ENCODE measurements around the gene MRPS34.
"Not testable (repeated sequence)": the region's sequence is repeated elsewhere in the genome, so short reads cannot be mapped to it uniquely, and the experiment has no call there.

MRPS34 gene

DNA sequence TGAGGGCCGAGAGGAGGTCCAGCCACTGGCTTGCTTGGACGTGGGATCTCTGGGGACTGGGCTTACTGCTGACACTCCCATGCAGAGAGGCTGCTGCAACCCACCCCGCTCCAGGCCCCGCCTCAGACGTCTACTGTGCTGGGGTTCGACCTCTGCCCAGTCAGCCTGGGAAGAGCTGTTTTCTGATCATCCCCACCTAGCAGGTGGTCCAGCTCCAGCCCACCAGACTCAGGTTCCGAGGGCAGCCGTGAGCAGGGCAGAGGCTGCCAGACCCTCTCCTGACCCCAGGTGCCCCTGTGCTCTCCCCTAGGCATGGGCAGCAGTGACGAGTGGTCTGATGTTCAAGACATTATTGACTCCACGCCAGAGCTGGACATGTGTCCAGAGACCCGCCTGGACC lies 25.0 kb downstream of the MRPS34 start:
- DNase-seq: no peak

DNA sequence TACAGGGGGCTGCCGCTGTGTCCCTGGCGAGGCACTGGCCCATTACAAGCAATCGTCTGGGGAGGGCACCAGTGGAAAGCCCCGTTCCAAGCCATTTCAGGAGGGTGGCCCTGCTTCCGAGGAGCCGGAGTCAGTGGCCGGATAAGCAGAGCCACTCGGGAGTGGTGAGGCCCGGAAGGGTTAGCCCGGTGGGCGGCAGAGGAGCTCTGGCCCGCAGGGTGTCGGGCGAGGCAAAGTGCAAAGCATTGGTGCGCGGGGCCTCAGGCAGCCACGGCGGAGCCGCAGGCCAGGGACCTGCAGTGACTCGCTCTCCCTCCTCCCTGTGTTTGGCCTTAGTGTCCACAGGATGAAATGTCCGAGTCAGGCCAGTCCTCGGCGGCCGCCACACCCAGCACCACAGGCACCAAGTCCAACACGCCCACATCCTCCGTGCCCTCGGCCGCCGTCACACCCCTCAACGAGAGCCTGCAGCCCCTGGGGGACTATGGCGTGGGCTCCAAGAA lies 26.2 kb downstream of the MRPS34 start:
- no peak for DNase-seq

DNA sequence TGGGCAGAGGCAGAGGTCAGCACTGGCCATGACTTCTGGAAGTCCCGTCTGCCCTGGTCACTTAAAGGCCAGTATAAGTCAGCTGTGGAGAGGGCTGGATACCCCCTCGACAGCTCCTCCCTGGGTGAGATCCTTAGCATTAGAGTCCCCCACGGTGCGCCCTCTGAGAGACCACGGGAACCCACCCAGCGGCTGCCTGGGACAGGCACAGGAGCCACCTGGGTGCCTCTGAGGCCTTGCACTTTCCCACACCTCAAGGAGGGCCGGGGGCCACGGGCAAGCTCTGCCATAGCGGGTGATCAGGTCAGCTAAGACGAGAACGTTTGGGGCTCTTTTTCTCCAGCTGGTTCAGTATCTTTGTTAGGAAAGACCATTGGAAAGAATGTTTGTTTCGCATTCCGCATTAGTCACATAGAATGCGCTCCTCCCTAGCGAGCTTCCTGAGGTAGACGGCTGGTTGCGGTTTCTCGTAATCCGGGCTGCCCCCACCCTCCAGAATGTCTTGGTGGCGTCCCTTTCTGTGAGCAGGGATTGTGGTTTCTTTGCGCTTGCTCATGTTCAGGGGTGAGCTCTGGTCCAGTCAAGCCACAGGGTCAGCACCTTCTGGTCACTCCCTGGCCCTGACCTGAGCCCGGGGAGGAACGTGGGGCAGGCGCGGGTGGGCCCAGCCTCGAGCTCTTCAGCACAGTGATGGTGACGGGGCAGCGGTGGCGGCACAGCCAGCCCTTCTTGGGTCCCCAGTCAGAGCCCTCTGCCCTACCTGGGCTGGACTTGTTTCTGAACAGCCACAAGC lies 26.8 kb downstream of the MRPS34 start:
- no peak for DNase-seq

DNA sequence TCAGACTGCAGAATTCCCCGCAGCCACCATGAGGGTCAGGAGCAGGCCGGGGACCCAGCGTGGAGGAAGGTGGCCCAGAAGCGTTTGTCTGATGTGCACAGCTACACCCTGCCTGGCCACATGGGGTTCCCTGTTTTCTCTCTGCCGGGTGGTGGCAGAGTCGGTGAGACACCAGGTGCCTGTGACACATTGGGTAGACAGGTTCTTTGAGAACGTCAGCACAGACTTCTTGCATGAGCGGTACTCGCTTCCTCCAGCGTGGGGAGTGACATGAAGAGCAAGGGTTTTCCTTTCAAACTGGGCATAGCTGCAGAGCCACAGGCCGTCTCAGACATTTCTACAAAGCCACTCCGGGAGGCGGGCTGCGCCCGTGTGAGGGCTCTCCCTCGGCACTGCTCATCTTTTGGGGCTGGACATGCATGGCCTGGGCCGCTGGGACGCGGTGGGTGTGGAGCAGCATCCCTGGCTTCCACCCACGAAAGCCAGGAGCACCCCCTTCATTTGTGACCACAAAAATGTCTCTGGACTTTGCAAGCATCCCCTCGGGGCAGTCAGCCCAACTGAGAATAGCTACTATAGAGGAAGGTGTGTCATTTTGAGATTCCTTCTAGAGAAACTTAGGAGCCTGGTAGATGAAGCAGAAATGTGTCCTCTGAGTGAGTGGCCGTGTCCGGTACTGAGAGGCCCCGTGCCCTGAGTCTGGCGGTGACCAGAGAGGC lies 27.6 kb downstream of the MRPS34 start:
- DNase-seq: no peak

DNA sequence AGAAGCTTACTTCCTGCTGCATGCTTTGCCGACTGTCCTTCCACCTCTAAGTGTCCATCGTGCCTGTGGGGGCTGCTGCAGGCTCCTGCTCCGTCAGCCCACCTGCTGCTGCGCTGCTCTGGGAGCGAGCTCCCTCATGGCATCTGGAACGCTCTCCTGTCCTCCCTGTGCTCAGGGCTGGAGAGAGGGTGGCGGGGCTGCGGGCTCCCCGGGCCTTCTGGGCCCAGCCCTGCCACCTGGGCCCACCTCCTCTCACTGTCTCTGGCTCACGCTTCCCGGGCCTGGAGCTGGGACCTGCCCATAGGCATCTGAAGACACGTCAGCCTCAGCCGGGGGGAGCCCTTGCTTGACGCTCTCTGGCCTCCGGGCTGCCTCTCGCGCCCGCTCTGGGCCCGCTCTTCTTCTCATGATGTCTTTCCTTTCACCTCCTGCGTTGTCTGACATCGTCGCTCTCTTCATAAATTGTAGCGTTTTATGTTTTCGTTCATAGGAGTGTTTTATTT lies 28.5 kb downstream of the MRPS34 start:
- DNase-seq: no peak

DNA sequence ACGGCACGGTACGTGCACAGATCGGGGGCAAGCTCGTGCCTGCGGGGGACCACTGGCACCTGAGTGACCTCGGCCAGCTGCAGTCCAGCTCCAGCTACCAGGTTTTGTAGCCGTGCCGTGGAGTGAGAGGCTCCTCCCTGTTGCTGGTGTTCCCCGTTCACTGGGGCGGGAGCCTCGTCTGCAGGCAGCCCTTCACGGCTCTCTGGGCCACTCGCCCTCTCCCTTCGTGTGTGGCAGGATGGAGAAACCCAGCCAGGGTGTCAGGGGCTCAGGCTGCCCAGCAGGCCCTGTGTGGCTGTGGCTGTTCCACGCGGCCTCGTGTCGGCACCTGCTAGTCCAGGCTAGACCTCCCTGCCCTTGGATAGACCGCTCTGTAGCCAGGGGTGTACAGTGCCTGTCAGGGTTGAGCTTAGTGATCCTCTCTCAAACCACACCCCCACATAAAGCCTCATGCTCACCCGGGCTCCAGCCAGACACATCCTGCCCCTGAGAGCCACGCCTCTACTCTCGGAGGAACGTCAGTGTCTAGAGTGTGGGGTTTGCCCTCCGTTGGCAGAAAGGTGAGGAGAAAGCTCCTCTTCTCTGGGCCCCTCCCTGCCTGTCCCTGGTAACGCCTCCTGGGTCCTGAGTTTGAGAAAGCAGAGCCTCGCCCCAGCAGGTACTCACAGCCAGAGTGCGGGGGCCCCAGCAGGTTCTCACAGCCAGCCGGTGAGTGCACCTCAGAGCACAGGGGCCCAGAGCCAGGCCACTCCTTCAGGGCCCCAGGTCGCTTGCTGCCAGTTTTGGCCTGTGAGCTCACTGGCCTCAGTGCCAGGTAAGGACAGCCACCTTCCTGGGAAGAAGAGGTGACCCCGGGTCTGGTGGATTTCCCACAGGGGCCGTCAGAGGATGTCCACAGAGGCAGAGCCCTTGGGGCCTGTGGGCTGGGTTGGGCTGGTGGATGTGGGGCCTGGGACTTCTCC lies 29.3 kb downstream of the MRPS34 start:
- DNase-seq: no peak

DNA sequence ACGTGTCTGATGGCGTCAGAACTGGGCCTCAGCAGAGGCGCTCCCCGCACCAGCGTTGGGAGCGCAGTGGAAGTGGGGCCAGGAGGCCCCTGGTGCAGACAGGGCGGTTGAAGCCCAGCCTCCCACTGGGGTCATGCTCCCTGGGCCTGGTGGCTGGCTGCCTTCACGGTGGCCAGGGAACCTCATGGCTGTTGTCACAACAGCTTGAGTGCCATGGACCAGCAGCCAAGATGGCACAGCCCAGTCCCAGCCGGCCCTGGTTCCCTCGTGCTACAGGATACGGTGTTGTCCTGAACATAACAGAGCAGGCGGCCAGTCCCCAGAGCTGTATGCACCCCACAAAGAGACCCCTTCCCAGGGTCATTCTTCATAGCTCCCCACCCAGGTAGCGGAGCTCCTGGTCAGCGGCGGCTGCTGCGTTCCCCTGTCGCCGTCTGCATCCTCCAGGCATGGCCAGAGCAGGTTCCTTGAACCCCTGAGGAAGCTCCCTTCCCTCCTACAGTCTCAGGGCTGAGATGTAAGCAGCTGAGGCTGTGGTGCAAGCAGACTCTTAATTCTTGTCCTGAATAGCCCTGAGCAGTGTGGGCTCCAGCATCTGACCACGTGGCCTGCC lies 31.3 kb downstream of the MRPS34 start:
- no peak for DNase-seq

DNA sequence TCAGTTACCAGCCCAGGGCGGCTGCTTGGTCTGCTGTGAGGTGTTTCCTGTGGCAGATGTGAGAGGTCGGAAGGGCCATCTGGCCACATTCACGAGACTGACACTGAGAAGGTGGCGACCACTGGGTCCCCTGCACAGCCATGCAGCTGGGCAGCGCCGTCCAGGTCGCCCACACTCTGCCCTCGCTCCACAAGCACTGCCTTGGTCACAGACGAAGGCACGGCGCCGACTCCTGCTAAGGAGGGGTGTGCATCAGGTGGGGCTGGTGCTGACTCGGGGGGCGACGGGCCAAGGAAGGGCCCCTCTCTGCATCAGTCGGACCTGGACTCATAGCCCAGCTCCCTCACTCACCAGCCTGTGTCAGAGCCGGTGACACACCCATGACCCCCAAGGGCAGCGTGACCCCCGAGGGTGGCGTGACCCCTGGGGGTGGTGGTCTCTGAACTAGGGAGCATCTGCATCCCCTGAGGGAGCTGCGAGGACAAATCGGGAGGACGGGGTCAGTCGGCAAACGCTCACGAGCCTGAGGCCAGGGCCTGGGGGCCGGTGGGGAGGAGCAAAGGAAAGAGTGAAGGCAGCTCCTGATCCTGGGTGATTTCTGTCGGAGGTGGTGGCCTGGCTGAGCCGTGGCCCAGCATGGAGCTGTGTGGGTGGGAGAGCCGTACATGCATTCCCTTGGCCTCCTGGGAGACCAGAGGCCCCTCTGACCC lies 32.0 kb downstream of the MRPS34 start:
- no peak for DNase-seq

DNA sequence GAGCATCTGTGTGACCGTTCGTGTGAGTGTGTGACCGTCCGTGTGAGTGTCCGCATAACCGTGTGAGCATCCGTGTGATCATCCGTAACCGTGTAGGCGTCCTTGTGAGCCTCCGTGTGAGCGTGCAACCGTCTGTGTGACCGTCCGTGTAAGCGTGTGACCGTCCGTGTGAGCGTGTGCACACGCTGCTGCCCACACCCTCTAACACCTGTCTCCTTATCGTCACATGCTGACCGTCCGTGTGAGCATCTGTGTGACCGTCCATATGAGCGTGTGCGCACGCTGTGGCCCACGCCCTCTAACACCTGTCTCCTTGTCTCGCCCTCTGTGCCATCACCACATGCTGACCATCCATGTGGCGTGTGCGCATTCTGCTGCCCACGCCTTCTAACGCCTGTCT lies 32.7 kb downstream of the MRPS34 start:
- DNase-seq: no peak

DNA sequence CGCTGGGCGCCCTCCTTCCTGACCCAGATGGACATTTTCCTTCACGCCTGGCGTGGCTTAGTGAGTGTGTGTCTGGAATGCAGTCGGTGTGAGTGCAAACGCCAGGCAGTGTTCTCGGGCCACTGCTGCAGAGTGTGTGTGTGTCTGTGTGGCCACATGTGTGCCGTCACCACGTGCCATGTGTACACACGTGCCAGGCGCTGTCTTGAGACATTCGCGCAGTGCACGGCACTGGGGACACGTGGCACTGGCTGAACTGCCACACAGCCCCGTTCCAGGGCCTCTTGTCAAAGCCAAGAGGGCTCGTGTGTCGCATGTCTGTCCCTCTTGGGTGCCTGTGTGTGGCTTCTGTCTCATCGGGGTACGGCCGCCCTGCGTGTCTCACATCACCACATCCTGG lies 38.1 kb downstream of the MRPS34 start:
- no peak for DNase-seq

DNA sequence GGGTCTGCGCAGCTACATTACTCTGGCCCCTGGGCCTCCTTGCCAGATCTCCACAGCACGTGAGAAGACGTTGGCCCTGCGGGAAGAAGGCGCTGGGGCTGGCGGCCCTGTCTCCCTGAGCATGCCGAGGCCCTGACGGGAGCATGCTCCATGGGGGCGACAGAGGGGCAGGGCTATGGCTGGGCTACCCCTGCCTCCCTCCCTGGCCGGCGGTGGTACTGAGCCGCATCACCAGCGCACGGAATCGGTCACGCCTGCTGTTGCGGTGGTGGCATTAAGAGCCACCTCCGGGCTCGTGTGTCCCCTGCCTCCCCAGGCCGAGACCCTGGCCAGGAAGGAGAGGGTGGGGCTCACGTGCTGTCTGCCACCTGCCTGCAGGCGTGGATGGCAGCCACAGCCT lies 38.8 kb downstream of the MRPS34 start:
- DNase-seq: no peak

DNA sequence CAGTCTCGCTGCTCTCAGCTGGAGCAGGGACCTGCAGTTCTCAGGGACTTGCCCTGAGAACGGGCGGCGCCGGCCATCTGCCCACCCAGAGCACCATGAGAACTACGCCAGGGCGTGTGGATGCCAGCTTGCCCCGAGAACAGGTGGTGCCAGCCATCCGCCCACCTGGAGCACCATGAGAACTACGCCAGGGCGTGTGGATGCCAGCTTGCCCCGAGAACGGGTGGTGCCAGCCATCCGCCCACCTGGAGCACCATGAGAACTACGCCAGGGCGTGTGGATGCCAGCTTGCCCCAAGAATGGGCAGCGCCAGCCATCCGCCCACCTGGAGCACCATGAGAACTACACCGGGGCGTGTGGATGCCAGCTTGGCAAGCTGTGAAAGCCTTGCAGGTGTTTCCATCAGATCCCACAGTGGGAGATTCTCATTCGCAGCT lies 40.4 kb downstream of the MRPS34 start:
- not testable (repeated sequence) for DNase-seq

DNA sequence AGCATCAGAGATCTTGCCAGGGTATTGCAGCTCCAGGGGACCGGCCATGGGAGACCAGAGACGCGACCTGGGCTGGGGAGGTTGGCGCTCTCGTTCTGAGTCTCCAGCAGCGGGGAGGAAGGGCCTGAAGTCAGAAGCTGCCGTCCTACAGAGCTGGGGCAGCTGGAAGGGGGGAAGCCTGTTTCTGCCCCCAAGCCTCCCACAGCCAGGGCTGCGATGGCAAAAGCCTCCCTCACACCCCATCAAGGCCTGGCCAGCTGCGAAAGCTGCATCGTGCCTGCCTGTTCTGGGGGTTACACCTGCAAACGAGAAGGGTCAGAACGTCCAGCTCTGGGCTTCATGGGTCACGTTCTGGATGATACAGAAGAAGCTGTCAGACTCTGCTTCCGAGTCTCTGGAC lies 40.9 kb downstream of the MRPS34 start:
- no peak for DNase-seq

DNA sequence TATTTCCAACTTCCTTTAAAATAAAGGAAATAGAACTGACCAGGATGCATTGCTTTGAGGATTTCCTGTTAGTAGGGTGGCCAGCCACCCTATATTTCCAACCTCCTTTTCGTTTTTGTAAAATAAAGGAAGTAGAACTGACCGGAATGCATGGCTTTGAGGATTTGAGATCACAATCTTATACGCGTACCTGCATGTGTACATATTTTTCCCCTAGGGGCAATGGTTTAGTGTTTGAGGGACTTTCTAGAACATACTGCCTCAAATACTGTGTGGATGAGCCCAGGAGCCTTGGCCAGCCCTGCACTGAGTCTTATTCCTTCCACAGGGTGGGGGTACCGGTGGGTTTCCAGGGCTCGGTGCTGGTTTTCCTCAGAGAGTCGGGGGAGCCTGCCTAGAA lies 41.3 kb downstream of the MRPS34 start:
- DNase-seq: no peak

DNA sequence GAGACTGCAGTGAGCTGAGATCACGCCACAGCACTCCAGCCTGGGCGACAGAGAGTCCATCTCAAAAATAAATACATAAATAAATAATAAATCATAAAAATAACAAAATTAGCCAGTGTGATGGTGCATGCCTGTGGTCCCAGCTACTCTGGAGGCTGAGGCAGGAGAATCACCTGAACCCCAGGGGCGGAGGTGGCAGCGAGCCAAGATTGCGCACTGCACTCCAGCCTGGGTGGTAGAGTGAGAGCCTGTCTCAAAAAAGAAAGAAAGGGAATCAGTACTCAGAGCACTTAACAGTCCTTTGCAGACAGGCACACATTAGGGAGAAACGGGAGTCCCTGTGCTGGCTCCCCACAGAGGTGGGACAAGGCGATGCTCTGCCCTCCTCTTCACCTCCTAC lies 41.9 kb downstream of the MRPS34 start:
- DNase-seq: no peak

DNA sequence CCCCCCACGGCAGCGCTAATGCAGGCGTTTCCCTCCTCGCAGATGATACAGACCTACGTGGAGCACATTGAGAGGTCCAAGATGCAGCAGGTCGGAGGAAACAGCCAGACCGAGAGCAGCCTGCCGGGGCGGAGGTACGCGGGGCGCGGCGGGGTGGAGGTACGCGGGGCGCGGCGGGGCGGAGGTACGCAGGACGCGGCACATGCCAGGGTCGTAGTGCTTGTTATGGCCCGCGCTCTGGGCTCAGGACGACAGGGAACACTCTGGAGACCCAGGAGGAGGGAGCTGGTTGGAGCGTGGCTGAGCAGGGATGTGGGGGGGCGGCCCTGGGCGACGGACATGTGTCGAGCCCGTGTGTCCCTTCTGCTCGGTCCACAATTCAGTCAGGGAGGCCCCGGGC lies 43.5 kb downstream of the MRPS34 start:
- DNase-seq: no peak

DNA sequence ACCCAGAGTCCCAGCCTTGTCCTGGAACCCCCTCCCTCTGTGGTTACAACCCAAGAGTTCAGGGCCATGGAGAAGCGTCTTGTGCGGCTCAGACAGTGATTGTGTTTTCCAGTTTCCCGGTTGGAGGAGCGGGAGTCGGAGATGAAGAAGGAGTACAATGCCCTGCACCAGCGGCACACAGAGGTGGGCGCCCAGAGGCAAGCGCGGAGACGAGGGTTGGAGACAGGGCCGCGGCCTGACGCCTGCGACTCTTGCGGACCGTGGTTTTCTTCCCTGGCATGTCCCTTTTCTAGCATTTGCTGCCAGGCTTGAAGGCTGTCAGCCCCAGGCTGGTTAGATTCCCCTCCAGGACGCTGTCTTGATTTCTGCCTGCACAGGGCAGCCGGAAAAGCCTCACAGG lies 43.9 kb downstream of the MRPS34 start:
- DNase-seq: no peak

DNA sequence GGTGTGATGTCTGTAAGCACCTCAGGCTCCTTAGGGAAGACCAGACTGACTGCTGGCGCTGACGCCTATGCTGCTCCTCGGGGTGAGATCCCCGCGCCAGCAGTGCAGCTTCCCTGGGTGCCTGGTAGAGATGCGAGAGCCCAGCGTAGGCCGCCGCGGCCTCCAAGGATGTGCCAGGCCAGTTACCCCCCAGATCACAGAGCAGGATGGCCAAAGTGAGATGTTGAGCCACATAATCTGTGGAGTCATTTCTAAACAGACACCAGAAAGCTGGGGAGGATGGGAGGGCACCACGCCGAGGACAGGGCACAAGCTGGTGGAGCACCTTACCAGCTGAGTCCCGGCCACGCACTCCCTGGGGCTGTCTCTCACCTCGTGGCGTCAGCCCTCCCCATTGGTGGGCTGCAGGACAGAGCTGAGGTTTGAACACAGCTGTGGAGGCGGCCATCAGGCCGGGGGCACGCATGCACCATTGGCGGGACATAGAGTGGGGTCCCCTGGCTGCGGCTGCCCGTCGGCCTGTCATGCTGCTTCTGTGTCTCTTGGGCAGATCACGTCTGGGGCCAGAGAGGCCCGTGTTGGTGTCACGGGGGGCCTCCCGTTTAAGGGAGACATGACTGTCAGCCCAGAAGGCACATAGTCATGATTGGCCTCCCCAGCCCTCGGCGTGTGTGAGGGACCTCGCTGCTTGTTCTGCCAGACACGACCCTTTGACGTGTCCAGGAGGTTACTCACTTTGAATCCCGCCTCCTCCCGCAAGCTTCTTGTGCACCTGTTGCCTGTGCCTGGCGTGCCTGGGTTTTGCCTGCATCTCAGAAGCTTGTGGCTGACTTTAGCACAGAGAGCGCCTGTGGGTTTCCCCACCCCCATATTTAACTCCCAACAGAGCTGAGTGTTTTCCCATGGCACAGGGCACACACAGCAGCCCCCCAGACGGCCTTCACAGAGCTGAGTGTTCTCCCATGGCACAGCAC lies 45.0 kb downstream of the MRPS34 start:
- DNase-seq: no peak

DNA sequence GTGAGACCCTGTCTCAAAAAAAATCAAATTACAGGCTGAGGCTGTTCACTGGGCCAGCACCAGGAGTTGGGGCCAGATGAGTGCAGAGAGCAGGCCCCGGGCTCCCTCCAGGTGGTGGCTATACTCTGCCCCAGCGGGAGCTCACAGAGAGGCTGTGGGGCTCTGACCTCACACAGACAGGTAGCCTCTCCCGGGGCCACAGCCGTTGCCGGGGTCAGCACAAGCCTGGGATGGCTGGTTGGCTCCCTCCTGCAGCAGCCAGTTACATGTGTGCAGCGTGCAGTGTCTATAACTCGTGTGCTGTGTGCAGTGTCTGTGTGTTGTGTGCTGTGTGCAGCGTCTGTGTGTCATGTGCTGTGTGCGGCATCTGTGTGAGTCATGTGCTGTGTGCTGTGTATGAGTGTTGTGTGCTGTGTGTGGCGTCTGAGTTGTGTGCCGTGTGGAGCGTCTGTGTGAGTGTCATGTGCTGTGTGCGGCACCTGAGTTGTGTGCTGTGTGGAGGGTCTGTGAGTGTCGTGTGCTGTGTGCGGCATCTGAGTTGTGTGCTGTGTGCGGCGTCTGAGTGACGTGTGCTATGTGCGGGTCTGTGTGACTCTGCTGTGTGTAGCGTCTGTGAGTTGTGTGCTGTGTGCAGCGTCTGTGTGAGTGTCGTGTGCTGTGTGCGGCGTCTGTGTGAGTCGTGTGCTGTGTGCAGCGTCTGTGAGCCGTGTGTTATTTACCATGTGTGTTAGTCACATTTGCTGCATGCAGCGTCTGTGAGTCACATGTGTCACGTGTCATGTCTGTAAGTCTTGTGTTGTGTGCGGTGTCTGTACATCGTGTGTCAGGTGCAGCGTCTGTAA lies 46.1 kb downstream of the MRPS34 start:
- no peak for DNase-seq

DNA sequence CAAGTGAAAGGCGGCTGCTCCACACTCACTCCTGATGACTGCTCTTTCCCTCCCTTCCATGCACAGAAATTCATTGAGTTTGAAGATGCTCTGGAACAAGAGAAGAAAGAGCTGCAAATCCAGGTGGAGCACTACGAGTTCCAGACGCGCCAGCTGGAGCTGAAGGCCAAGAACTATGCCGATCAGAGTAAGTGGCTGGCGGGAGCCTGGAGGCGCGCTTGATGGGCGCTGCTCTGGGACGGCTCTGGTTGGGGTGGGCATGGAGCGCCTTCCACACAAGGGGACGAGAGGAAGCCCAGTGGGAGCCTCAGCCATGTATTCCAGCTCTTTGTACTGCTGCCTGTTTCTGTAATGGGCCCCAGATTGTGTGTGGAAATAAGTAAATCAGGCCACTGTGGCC lies 48.4 kb downstream of the MRPS34 start:
- no peak for DNase-seq

Measured in hematopoietic multipotent progenitor cell treated with erythropoietin and hydrocortisone succinate and interleukin-3 and kit ligand, for 8 days (in vitro differentiated cells).